GM19452 (cell line): ENCODE results near the gene PEAK1.

Experiments
- ATAC-seq: cut with Tn5 transposase; IDR thresholded peaks from one replicate; pipeline ENCODE4 v1.9.1; 2021; ENCODE audit not compliant: unreplicated experiment

The PEAK1 gene

GRCh38 chr15:77143616-77144015 is 276.3 kb downstream of the PEAK1 start:
- no peak for ATAC-seq

- no peak for ATAC-seq
Observed at GRCh38 chr15:77143191-77143590, 276.7 kb downstream of the PEAK1 start.

- no peak for ATAC-seq
Observed at GRCh38 chr15:77140220-77140619, 279.7 kb downstream of the PEAK1 start.

- no peak for ATAC-seq
Observed at GRCh38 chr15:77139312-77139711, 280.6 kb downstream of the PEAK1 start.

GRCh38 chr15:77138167-77138522 is 281.8 kb downstream of the PEAK1 start:
- no peak for ATAC-seq

GRCh38 chr15:77135181-77135580 is 284.7 kb downstream of the PEAK1 start:
- ATAC-seq, result no peak

GRCh38 chr15:77130315-77130930 is 289.5 kb downstream of the PEAK1 start:
- ATAC-seq, result no peak

- no peak for ATAC-seq
Observed at GRCh38 chr15:77127626-77128025, 292.3 kb downstream of the PEAK1 start.

- no peak for ATAC-seq
Observed at GRCh38 chr15:77126529-77127326, 293.2 kb downstream of the PEAK1 start.

- ATAC-seq, result no peak
Observed at GRCh38 chr15:77123854-77124253, 296.1 kb downstream of the PEAK1 start.

- ATAC-seq, result no peak
Observed at GRCh38 chr15:77122576-77122975, 297.3 kb downstream of the PEAK1 start.

GRCh38 chr15:77121599-77121998 is 298.3 kb downstream of the PEAK1 start:
- ATAC-seq, result no peak

GRCh38 chr15:77120576-77120975 is 299.3 kb downstream of the PEAK1 start:
- ATAC-seq, result no peak

GRCh38 chr15:77119446-77119845 is 300.5 kb downstream of the PEAK1 start:
- no peak for ATAC-seq

GRCh38 chr15:77118882-77119321 is 301.0 kb downstream of the PEAK1 start:
- no peak for ATAC-seq

- ATAC-seq, result no peak
Observed at GRCh38 chr15:77115179-77115578, 304.7 kb downstream of the PEAK1 start.

GRCh38 chr15:77112838-77113504 is 306.9 kb downstream of the PEAK1 start:
- ATAC-seq, result no peak

- ATAC-seq, result no peak
Observed at GRCh38 chr15:77111789-77112188, 308.1 kb downstream of the PEAK1 start.

GRCh38 chr15:77107531-77108355 is 312.2 kb downstream of the PEAK1 start:
- ATAC-seq, result no peak

- no peak for ATAC-seq
Observed at GRCh38 chr15:77107068-77107467, 312.8 kb downstream of the PEAK1 start.

- no peak for ATAC-seq
Observed at GRCh38 chr15:77104155-77104554, 315.7 kb downstream of the PEAK1 start.
